ENCODE data around the gene HOXD10. TPM values are rescaled to one million over a fixed set of nuclear protein-coding genes. Genes with fewer than 3 reads are reported as not detected.

Gene HOXD10
- not detected in 2 replicates for total RNA-seq (2011; cell fraction: chromatin; rRNA removed; ENCODE audit: low replicate concordance)
- total RNA-seq (2011; cell fraction: nucleolus; rRNA removed): not detected in 2 replicates
- not detected in 2 replicates for total RNA-seq (2011; cell fraction: nucleoplasm; rRNA removed)
- not detected in 2 replicates for total RNA-seq (2014; rRNA removed)
- total RNA-seq (2014; rRNA removed; fragmentation: Illumina TruSeq; extraction: Trizol): not detected in 2 replicates
- not detected in 2 replicates for total RNA-seq (2015; rRNA removed; fragmentation: Illumina TruSeq; extraction: Trizol)
- total RNA-seq (2021): not detected in 2 replicates
- not detected in 2 replicates for polyA plus RNA-seq (2011; rRNA removed)
- not detected in 2 replicates for polyA plus RNA-seq (2011; cell fraction: cytosol; rRNA removed)
- not detected in 2 replicates for polyA plus RNA-seq (2011; cell fraction: nucleus; rRNA removed)
- not detected in 2 replicates for polyA plus RNA-seq (2012)
- polyA plus RNA-seq (2014; fragmentation: Illumina TruSeq; extraction: Trizol): not detected in 2 replicates
- polyA plus RNA-seq (2014; fragmentation: Nextera tagmentation; extraction: Ambion mirVana): not detected
- not detected in 2 replicates for polyA plus RNA-seq (2014; rRNA removed)
- polyA minus RNA-seq (2011; rRNA and poly(A)+ RNA removed): not detected in 2 replicates
- not detected in 2 replicates for polyA minus RNA-seq (2011; cell fraction: cytosol; rRNA and poly(A)+ RNA removed)
- not detected in 2 replicates for polyA minus RNA-seq (2011; cell fraction: nucleus; rRNA and poly(A)+ RNA removed)
- Bru-seq, nascent RNA: not detected
- not detected for BruChase-seq, experiment 1, labeled RNA remaining after a 2-hour chase
- not detected for BruChase-seq, experiment 2, labeled RNA remaining after a 6-hour chase
- long read RNA-seq, experiment 1: 0 reads
- long read RNA-seq, experiment 2: 0 reads
- long read RNA-seq, experiment 3: 0 reads

GRCh38 chr2:176115883-176116813 lies at the start of gene HOXD10:
Gene HOXD10 (plus strand): TSS chr2:176116778. CDS start chr2:176116834, 56 bp downstream.
- in situ Hi-C loops (cut with MboI) (no loop called here), intact Hi-C loops (cut with micrococcal nuclease) (no loop called here)
- no peaks in the 10 kb centered on the region for H3K79me2 ChIP-seq (ENCODE audit: control insufficient read depth, insufficient read depth, low read length)
- peaks cover 76 to 80% of the 10 kb centered on the region in 2 experiments for H3K27me3 ChIP-seq (ENCODE audit: control insufficient read depth in 2 of 2, insufficient read depth in 2 of 2, low read length in 2 of 2)
- no peaks in the 10 kb centered on the region for H3K36me3 ChIP-seq (ENCODE audit: control insufficient read depth, insufficient read depth, low read length)
- ATAC-seq: peak; percentile 78
- DNase-seq (ENCODE audit: extremely low read depth in 1 of 4, low spot score in 3 of 4): peak in 2 of 4 experiments; percentile 37 to 38
- H3K4me3 ChIP-seq: no peak within 1 kb of the TSS
- H3K4me1 ChIP-seq (replicated peaks in 1 of 2; ENCODE audit: control insufficient read depth in 2 of 2, insufficient read depth in 2 of 2, low read length in 2 of 2): peaks cover 0 to 19% of the 10 kb centered on the region in 2 experiments; a peak in 1 of 5 replicates
- CTCF ChIA-PET (ENCODE audit: low intra/inter-chr PET ratio): interaction anchor here (0.6 kb wide), 1 partner anchor 825 kb away, joined by 3 read pairs; no protein-coding TSS in a partner anchor
- H3K9me3 ChIP-seq (replicated peaks; ENCODE audit: control insufficient read depth, insufficient read depth, low read depth, low read length): no peaks in the 10 kb centered on the region
- FAIRE-seq: no peak
- H3K4me2 ChIP-seq (ENCODE audit: insufficient read depth, low read length): no peak within 1 kb of the TSS
- H3K9ac ChIP-seq (ENCODE audit: insufficient read depth in 1 of 2, low read depth in 2 of 2, low read length in 2 of 2): no peak within 1 kb of the TSS
- H4K20me1 ChIP-seq (replicated peaks; ENCODE audit: control insufficient read depth, insufficient read depth, low read length): no peaks in the 10 kb centered on the region; the same call in 1 of the 2 replicates
- H3K27ac ChIP-seq (ENCODE audit: extremely low read depth, low read depth, low read length): no peak within 1 kb of the TSS
- H3K9me1 ChIP-seq (ENCODE audit: control insufficient read depth, insufficient read depth, low read length): no peaks in the 10 kb centered on the region
- no TSS peak for BruUV-seq (replicated peaks)
- POLR2A ChIA-PET: interaction anchor here (0.6 kb wide), 2 partner anchors 1076 to 1302 kb away, joined by 3 read pairs; no protein-coding TSS in a partner anchor
- 12% methylated on average over 63 of the region's 66 CpGs for WGBS (ENCODE audit: insufficient coverage, low coverage, missing lambda C conversion rate)
- H2AFZ ChIP-seq (ENCODE audit: low read depth, low read length): no peak within 1 kb of the TSS
- TF ChIP-seq WHSC1 (IDR thresholded peaks at IDR 0.05; ENCODE audit: low read length) (no peak), E2F6 (IDR thresholded peaks at IDR 0.05; ENCODE audit: borderline replicate concordance in 1 of 2, extremely low read depth in 1 of 2, insufficient read depth in 1 of 2, insufficient read length in 1 of 2, low read depth in 1 of 2, low read length in 1 of 2, poor library complexity in 1 of 2, severe bottlenecking in 1 of 2) (peak in 1 of 2 experiments; percentile 25), TOE1 (IDR thresholded peaks at IDR 0.05; ENCODE audit: borderline replicate concordance) (peak; percentile 22; the same call in 1 of the 2 replicates), TOE1 (CRISPR knock-in tag; IDR thresholded peaks at IDR 0.05; ENCODE audit: borderline replicate concordance, low read depth) (no peak), KLF13 (tag; IDR thresholded peaks at IDR 0.05; ENCODE audit: borderline replicate concordance, low read depth) (no peak)
